Endodermal cell (in vitro differentiated cells): ENCODE data around the gene PHF21B. TPM values are rescaled to one million over a fixed set of nuclear protein-coding genes. Genes with fewer than 3 reads are reported as not detected.

Experiments used
- DNase-seq: peaks from one replicate; pipeline ENCODE4 v3.0.0-alpha.2; 2017
- H3K27ac ChIP-seq: 2 replicates; pipeline ENCODE4 v1.5.1; 2013; ENCODE audit warnings: mild to moderate bottlenecking, low read depth, low read length, moderate library complexity
- H3K27me3 ChIP-seq: 2 replicates; pipeline ENCODE4 v1.6.1; 2013; ENCODE audit warnings: mild to moderate bottlenecking, low read length, moderate library complexity; ENCODE audit not compliant: insufficient read depth, control insufficient read depth, poor library complexity, severe bottlenecking
- H3K36me3 ChIP-seq: 2 replicates; pipeline ENCODE4 v1.7.0; 2013; ENCODE audit warnings: mild to moderate bottlenecking, low read length, moderate library complexity; ENCODE audit not compliant: control insufficient read depth, insufficient read depth
- H3K4me1 ChIP-seq: one replicate; pipeline ENCODE4 v1.7.0; 2013; ENCODE audit warnings: low read length; ENCODE audit not compliant: control insufficient read depth, insufficient read depth
- H3K4me3 ChIP-seq: 2 replicates; pipeline ENCODE4 v1.5.1; 2013; ENCODE audit warnings: mild to moderate bottlenecking, low read length, moderate library complexity
- H3K9ac ChIP-seq: 2 replicates; pipeline ENCODE4 v1.6.1; 2013; ENCODE audit warnings: mild to moderate bottlenecking, low read length, moderate library complexity; ENCODE audit not compliant: poor library complexity, severe bottlenecking; ENCODE audit errors: extremely low read depth
- H3K9me3 ChIP-seq: 2 replicates; pipeline ENCODE4 v1.6.1; 2013; ENCODE audit warnings: mild to moderate bottlenecking, low read length, moderate library complexity; ENCODE audit not compliant: control insufficient read depth
- H3K27ac Mint-ChIP-seq: 2 replicates; pipeline ENCODE4 v1.8.0; 2020; ENCODE audit warnings: mixed read lengths
- H3K27me3 Mint-ChIP-seq: 2 replicates; pipeline ENCODE4 v1.8.0; 2021; ENCODE audit warnings: mild to moderate bottlenecking, mixed read lengths; ENCODE audit not compliant: insufficient read depth
- H3K36me3 Mint-ChIP-seq: 2 replicates; pipeline ENCODE4 v1.8.0; 2020; ENCODE audit warnings: low read depth, mixed read lengths
- H3K4me1 Mint-ChIP-seq: 2 replicates; pipeline ENCODE4 v1.8.0; 2020; ENCODE audit warnings: mixed read lengths
- H3K4me3 Mint-ChIP-seq: 2 replicates; pipeline ENCODE4 v1.8.0; 2020; ENCODE audit warnings: mild to moderate bottlenecking, moderate library complexity, mixed read lengths
- H3K9me3 Mint-ChIP-seq: 2 replicates; pipeline ENCODE4 v1.8.0; 2020; ENCODE audit warnings: mild to moderate bottlenecking, mixed read lengths
- CTCF ChIP-seq: fragments of 200-600 bp; sonication (generic); conservative IDR thresholded peaks from 2 replicates; pipeline ENCODE4 v1.5.0; 2021; ENCODE audit warnings: antibody characterized with exemption, mild to moderate bottlenecking
- WGBS, 2 experiments: methylation state at CpG; one replicate each; pipeline versions ENCODE4 v1.1.5 to v1.1.7; 2013; ENCODE audit warnings: missing lambda C conversion rate in 2 of 2, mixed read lengths in 1 of 2; ENCODE audit not compliant: insufficient coverage in 1 of 2, insufficient read length in 1 of 2; 5-methylcytosine and 5-hydroxymethylcytosine counted together
- total RNA-seq, 2 donors: library from RNA; stranded (reverse); fragmentation: NEBNext Ultra II Directional in 1 of 2; extraction: Animal tissue kit (Norgen Biotek cat#: 25700) in 1 of 2; gene quantifications; 2 replicates in 1 of 2; 3 replicates in 1 of 2; pipeline ENCODE4 v1.2.1, GENCODE V29; 2021

The PHF21B gene
- total RNA-seq, 2 donors from 2014 or later: 57.5 to 69.2 TPM

GRCh38 chr22:44885806-44886360 lies 123.9 kb downstream of the PHF21B start:
- H3K9me3 ChIP-seq: no peaks in the 10 kb centered on the region
- peak; percentile 22 for DNase-seq
- no peaks in the 10 kb centered on the region for H3K4me1 Mint-ChIP-seq
- H3K27me3 ChIP-seq: no peaks in the 10 kb centered on the region
- no peak overlapping the region for H3K4me3 Mint-ChIP-seq
- H3K27ac Mint-ChIP-seq: peak overlapping the region; percentile 26
- no peaks in the 10 kb centered on the region for H3K4me1 ChIP-seq
- peaks cover 34% of the 10 kb centered on the region for H3K36me3 ChIP-seq
- H3K9me3 Mint-ChIP-seq: no peaks in the 10 kb centered on the region
- WGBS, 2 experiments: 96 to 100% methylated on average over 8 to 14 of the region's 14 CpGs
- H3K36me3 Mint-ChIP-seq: peaks cover 24% of the 10 kb centered on the region
- H3K27ac ChIP-seq: no peak overlapping the region
- no peak overlapping the region for H3K9ac ChIP-seq
- TF ChIP-seq CTCF: no peak
- H3K4me3 ChIP-seq: no peak overlapping the region
- no peaks in the 10 kb centered on the region for H3K27me3 Mint-ChIP-seq

GRCh38 chr22:44884968-44885805 lies 124.6 kb downstream of the PHF21B start:
- Histone ChIP-seq H3K9me3 (no peaks in the 10 kb centered on the region), H3K4me1 (no peaks in the 10 kb centered on the region), H3K27me3 (no peaks in the 10 kb centered on the region), H3K9ac (no peak overlapping the region), H3K4me3 (no peak overlapping the region), H3K36me3 (peaks cover 30% of the 10 kb centered on the region), H3K27ac (no peak overlapping the region)
- no peak for TF ChIP-seq CTCF
- WGBS, 2 experiments: 94 to 96% methylated on average over 12 to 18 of the region's 18 CpGs
- H3K4me3 Mint-ChIP-seq: no peak overlapping the region
- H3K9me3 Mint-ChIP-seq: no peaks in the 10 kb centered on the region
- no peaks in the 10 kb centered on the region for H3K4me1 Mint-ChIP-seq
- no peaks in the 10 kb centered on the region for H3K27me3 Mint-ChIP-seq
- no peak overlapping the region for H3K27ac Mint-ChIP-seq
- H3K36me3 Mint-ChIP-seq: peaks cover 24% of the 10 kb centered on the region
- peak; percentile 57 for DNase-seq

- H3K27me3 Mint-ChIP-seq: no peaks in the 10 kb centered on the region
- H3K4me1 Mint-ChIP-seq: no peaks in the 10 kb centered on the region
- H3K9ac ChIP-seq: no peak overlapping the region
- TF ChIP-seq CTCF: no peak
- no peak overlapping the region for H3K4me3 ChIP-seq
- no peak overlapping the region for H3K27ac ChIP-seq
- H3K4me1 ChIP-seq: no peaks in the 10 kb centered on the region
- no peaks in the 10 kb centered on the region for H3K9me3 ChIP-seq
- H3K27ac Mint-ChIP-seq: no peak overlapping the region
- H3K27me3 ChIP-seq: no peaks in the 10 kb centered on the region
- H3K9me3 Mint-ChIP-seq: no peaks in the 10 kb centered on the region
- H3K36me3 ChIP-seq: peaks cover 25% of the 10 kb centered on the region
- 96% methylated on average over 1 of the region's 1 CpG; no CpG with 5 or more reads in 1 of the 2 experiments for WGBS, 2 experiments
- no peak for DNase-seq
- H3K36me3 Mint-ChIP-seq: peaks cover 29% of the 10 kb centered on the region
- no peak overlapping the region for H3K4me3 Mint-ChIP-seq
Measured at GRCh38 chr22:44884562-44884961, 125.2 kb downstream of the PHF21B start.
